ENCODE data around the gene PRKAR1B. TPM values are rescaled to one million over a fixed set of nuclear protein-coding genes. Genes with fewer than 3 reads are reported as not detected.

The PRKAR1B gene
- total RNA-seq, 1 experiment from 2014 or later = 24.8 TPM

- TF ChIP-seq, protein P1, sequence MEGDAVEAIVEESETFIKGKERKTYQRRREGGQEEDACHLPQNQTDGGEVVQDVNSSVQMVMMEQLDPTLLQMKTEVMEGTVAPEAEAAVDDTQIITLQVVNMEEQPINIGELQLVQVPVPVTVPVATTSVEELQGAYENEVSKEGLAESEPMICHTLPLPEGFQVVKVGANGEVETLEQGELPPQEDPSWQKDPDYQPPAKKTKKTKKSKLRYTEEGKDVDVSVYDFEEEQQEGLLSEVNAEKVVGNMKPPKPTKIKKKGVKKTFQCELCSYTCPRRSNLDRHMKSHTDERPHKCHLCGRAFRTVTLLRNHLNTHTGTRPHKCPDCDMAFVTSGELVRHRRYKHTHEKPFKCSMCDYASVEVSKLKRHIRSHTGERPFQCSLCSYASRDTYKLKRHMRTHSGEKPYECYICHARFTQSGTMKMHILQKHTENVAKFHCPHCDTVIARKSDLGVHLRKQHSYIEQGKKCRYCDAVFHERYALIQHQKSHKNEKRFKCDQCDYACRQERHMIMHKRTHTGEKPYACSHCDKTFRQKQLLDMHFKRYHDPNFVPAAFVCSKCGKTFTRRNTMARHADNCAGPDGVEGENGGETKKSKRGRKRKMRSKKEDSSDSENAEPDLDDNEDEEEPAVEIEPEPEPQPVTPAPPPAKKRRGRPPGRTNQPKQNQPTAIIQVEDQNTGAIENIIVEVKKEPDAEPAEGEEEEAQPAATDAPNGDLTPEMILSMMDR (IDR thresholded peaks at IDR 0.05; ENCODE audit: unreplicated experiment) = no peak
- Mint-ChIP-seq H3K4me1 (ENCODE audit: low read depth, unreplicated experiment) (peaks cover 11% of the 10 kb centered on the region), H3K36me3 (ENCODE audit: insufficient read depth, unreplicated experiment) (peaks cover 55% of the 10 kb centered on the region), H3K27me3 (ENCODE audit: unreplicated experiment) (no peaks in the 10 kb centered on the region), H3K27ac (ENCODE audit: unreplicated experiment) (peak within 1 kb of the TSS; percentile 84), H3K4me3 (ENCODE audit: low read depth, unreplicated experiment) (peak within 1 kb of the TSS; percentile 71), H3K9me3 (ENCODE audit: low read depth, unreplicated experiment) (peaks cover 13% of the 10 kb centered on the region)
- DNase-seq = peak; percentile 94
- CTCF ChIA-PET = interaction anchor here (0.5 kb wide), 1 partner anchor 60 kb away, joined by 3 read pairs; no protein-coding TSS in a partner anchor
- intact Hi-C loops (cut with micrococcal nuclease; ENCODE audit: unreplicated experiment) = no loop called here
- BruUV-seq (replicated peaks) = TSS peak; percentile 58
These were observed 812 bp downstream of the PRKAR1B start, which contains the start of gene DNAAF5 for GRCh38 chr7:726084-726853. Gene DNAAF5, plus strand, starts transcription at chr7:726699. Its CDS starts 22 bp downstream, at chr7:726721.

DNA sequence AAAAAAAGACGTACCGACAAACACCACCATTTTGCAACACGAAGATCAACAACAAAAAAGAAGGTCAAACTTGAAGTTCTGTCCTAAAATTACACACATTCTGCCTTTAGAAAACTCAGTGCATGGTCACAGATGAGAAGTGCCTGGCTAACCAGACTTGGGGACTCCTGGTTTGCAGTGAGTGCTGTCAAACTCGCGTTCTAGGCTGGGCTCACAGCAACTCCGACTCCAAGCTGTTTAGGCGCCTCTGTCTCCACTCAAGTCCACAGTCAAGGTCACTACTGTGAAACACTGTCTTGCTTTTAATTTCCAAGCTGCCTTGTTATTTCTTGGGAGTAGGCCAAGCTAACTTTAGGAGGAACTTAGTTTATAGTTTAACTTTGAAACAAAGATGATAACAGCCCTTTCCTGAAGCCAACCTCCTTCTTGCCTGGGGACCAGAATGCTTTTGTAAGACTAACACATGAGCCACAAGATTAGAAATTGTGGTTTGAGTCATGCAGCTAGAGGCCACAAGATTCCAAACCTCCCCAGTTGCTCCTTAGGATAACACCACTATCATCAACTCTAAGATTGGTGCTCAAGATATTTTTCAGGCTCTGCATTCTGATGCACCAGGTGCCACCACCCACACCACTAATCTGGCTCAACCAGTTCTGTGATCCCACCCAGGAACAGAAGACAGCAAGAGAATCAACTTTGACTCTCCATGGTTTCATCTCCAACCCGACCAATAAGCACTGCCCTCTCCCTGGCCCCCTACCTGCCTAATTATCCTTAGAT lies 1.7 kb downstream of the PRKAR1B start:
- peaks cover 20% of the 10 kb centered on the region for H3K9me3 Mint-ChIP-seq (ENCODE audit: low read depth, unreplicated experiment)
- intact Hi-C loops (cut with micrococcal nuclease; ENCODE audit: unreplicated experiment) = no loop called here
- BruUV-seq (replicated peaks) = no TSS peak
- CTCF ChIA-PET = interaction anchor here (0.5 kb wide), 1 partner anchor 61 kb away, joined by 3 read pairs; no protein-coding TSS in a partner anchor
- H3K36me3 Mint-ChIP-seq (ENCODE audit: insufficient read depth, unreplicated experiment) = peaks cover 57% of the 10 kb centered on the region
- peak overlapping the region; percentile 63 for H3K27ac Mint-ChIP-seq (ENCODE audit: unreplicated experiment)
- no peaks in the 10 kb centered on the region for H3K27me3 Mint-ChIP-seq (ENCODE audit: unreplicated experiment)
- H3K4me3 Mint-ChIP-seq (ENCODE audit: low read depth, unreplicated experiment) = peak overlapping the region; percentile 71
- TF ChIP-seq, protein P1 (IDR thresholded peaks at IDR 0.05; ENCODE audit: unreplicated experiment) = no peak
- DNase-seq = no peak
- peaks cover 11% of the 10 kb centered on the region for H3K4me1 Mint-ChIP-seq (ENCODE audit: low read depth, unreplicated experiment)

- H3K9me3 Mint-ChIP-seq (ENCODE audit: low read depth, unreplicated experiment) = peaks cover 25% of the 10 kb centered on the region
- CTCF ChIA-PET = no interaction called here
These were observed 2.8 kb downstream of the PRKAR1B start for GRCh38 chr7:724298-724697.

DNA sequence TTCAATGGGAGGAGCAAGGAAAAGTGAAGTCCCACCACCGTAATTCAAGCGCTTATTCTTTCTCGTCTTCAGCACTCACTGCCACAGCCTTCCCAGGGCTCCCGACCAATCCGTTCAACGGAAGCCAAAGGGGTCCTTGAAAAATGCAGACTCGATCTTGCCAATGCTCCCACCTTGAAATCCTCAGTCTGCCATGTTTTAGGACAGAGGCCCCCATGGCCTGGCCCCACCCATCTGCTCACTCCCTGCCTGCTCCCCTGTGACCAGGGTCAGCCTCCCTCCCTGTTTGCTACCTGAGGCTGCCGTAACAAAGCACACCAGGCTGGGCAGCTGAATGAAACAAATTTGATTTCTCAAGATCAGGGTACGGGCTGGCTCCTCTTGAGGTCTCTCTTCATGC lies 3.5 kb downstream of the PRKAR1B start:
- H3K27ac Mint-ChIP-seq (ENCODE audit: unreplicated experiment) = no peak overlapping the region
- TF ChIP-seq, protein P1 (IDR thresholded peaks at IDR 0.05; ENCODE audit: unreplicated experiment) = no peak
- intact Hi-C loops (cut with micrococcal nuclease; ENCODE audit: unreplicated experiment) = no loop called here
- peaks cover 26% of the 10 kb centered on the region for H3K9me3 Mint-ChIP-seq (ENCODE audit: low read depth, unreplicated experiment)
- CTCF ChIA-PET = interaction anchor here (0.5 kb wide), 1 partner anchor 15 kb away, joined by 4 read pairs; no protein-coding TSS in a partner anchor
- H3K4me1 Mint-ChIP-seq (ENCODE audit: low read depth, unreplicated experiment) = peaks cover 11% of the 10 kb centered on the region
- H3K27me3 Mint-ChIP-seq (ENCODE audit: unreplicated experiment) = no peaks in the 10 kb centered on the region
- H3K36me3 Mint-ChIP-seq (ENCODE audit: insufficient read depth, unreplicated experiment) = peaks cover 57% of the 10 kb centered on the region
- no peak for DNase-seq
- no TSS peak for BruUV-seq (replicated peaks)
- H3K4me3 Mint-ChIP-seq (ENCODE audit: low read depth, unreplicated experiment) = no peak overlapping the region

More at GRCh38 chr7:724298-724697, 2.8 kb downstream of the PRKAR1B start:
- intact Hi-C loops (cut with micrococcal nuclease; ENCODE audit: unreplicated experiment) = no loop called here
- Mint-ChIP-seq H3K4me1 (ENCODE audit: low read depth, unreplicated experiment) (peaks cover 11% of the 10 kb centered on the region), H3K27me3 (ENCODE audit: unreplicated experiment) (no peaks in the 10 kb centered on the region), H3K36me3 (ENCODE audit: insufficient read depth, unreplicated experiment) (peaks cover 57% of the 10 kb centered on the region), H3K4me3 (ENCODE audit: low read depth, unreplicated experiment) (no peak overlapping the region), H3K27ac (ENCODE audit: unreplicated experiment) (no peak overlapping the region)
- BruUV-seq (replicated peaks) = no TSS peak
- no peak for DNase-seq
- TF ChIP-seq, protein P1 (IDR thresholded peaks at IDR 0.05; ENCODE audit: unreplicated experiment) = no peak
